Right kidney (tissue), 1 donor: ENCODE data around the gene PRPF40A.

ENCODE experiments used
- DNase-seq: peaks from one replicate; pipeline ENCODE4 v3.0.0-alpha.2; 2016

The PRPF40A gene

GRCh38 chr2:152618193-152618564, 99.1 kb downstream of the PRPF40A start:
- DNase-seq, result no peak

GRCh38 chr2:152617456-152618192, 99.6 kb downstream of the PRPF40A start:
- DNase-seq, result no peak

GRCh38 chr2:152615177-152615576, 102.1 kb downstream of the PRPF40A start:
- no peak for DNase-seq

GRCh38 chr2:152613235-152613634, 104.0 kb downstream of the PRPF40A start:
- DNase-seq, result no peak

GRCh38 chr2:152611458-152612231, 105.6 kb downstream of the PRPF40A start:
- no peak for DNase-seq

- DNase-seq, result no peak
Measured at GRCh38 chr2:152609699-152610098, 107.6 kb downstream of the PRPF40A start.

GRCh38 chr2:152609154-152609553, 108.1 kb downstream of the PRPF40A start:
- no peak for DNase-seq

GRCh38 chr2:152607793-152608300, 109.4 kb downstream of the PRPF40A start:
- DNase-seq, result no peak

GRCh38 chr2:152606941-152607340, 110.3 kb downstream of the PRPF40A start:
- no peak for DNase-seq

- no peak for DNase-seq
Measured at GRCh38 chr2:152606081-152606480, 111.2 kb downstream of the PRPF40A start.

- no peak for DNase-seq
Measured at GRCh38 chr2:152603166-152603565, 114.1 kb downstream of the PRPF40A start.

- DNase-seq, result no peak
Measured at GRCh38 chr2:152602750-152603149, 114.5 kb downstream of the PRPF40A start.
